Ascending aorta (tissue), 2 donors: ENCODE results near the gene INTS6L. TPM values are rescaled to one million over a fixed set of nuclear protein-coding genes. Genes with fewer than 3 reads are reported as not detected.

Experiments used
- DNase-seq, 2 donors: peaks; one replicate each; pipeline ENCODE4 v3.0.0-alpha.2; 2019; ENCODE audit warnings: low spot score in 2 of 2
- H3K27ac ChIP-seq, 2 donors: fragments of 200-600 bp; sonication (generic); one replicate each; pipeline ENCODE4 v1.5.1; 2016 to 2017; ENCODE audit warnings: mild to moderate bottlenecking in 1 of 2
- H3K27me3 ChIP-seq: fragments of 200-600 bp; sonication (generic); one replicate; pipeline ENCODE4 v1.5.1; 2017
- H3K36me3 ChIP-seq, 2 donors: fragments of 200-600 bp; sonication (generic); one replicate each; pipeline ENCODE4 v1.5.1; 2016
- H3K4me1 ChIP-seq, 2 donors: fragments of 200-600 bp; sonication (generic); one replicate each; pipeline ENCODE4 v1.5.1; 2016 to 2017; ENCODE audit warnings: mild to moderate bottlenecking in 1 of 2
- H3K4me3 ChIP-seq, 2 donors: fragments of 200-600 bp; sonication (generic); one replicate each; pipeline ENCODE4 v1.5.1; 2016 to 2017; ENCODE audit warnings: mild to moderate bottlenecking in 1 of 2
- H3K9me3 ChIP-seq, 2 donors: fragments of 200-600 bp; sonication (generic); one replicate each; pipeline ENCODE4 v1.5.1; 2016
- intact Hi-C: fragments of 100-400 bp; cut with DNase I; formaldehyde crosslinking; loops from one replicate; pipeline ENCODE4 v1.15.1; 2023
- total RNA-seq: library from RNA; depleted of rRNA; stranded (reverse); fragments of >200 nt; gene quantifications from one replicate; pipeline ENCODE4 v1.1.0, GENCODE V29; 2016
- TF ChIP-seq, protein P1 (sequence below), 3 experiments: fragments of 200-600 bp in 2 of 3; fragments of 450-650 bp in 1 of 3; sonication (generic) in 2 of 3; IDR thresholded peaks; one replicate each; pipeline ENCODE4 v1.5.1; 2016 to 2019; ENCODE audit warnings: antibody characterized with exemption in 3 of 3, mild to moderate bottlenecking in 1 of 3, moderate library complexity in 1 of 3

Gene INTS6L
- total RNA-seq, 1 donor from 2014 or later: 11.9 TPM

DNA sequence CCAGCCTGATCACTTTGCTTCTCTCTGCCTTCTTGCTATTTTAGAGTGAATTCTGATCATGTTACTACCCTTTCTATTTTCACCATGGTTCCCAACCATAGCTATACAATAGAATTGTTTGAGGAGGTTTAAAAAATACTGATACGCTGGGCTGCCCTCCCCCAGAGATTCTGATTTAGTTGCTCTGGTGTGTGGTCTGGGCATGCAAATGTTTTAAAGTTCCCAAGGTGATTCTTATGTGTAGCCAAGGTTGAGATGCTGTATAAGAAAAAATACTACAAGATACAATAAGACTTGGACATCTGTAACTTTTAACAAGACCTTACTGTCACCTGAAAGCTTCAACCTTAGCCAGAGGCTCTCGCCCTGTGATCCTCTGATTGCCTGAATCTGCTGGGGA, 22.2 kb upstream of the INTS6L start:
- no peak for DNase-seq
- intact Hi-C loops: no loop called here
- H3K36me3 ChIP-seq: no peaks in the 10 kb centered on the region
- H3K4me3 ChIP-seq: no peak overlapping the region
- H3K27me3 ChIP-seq: no peaks in the 10 kb centered on the region
- TF ChIP-seq, protein P1, sequence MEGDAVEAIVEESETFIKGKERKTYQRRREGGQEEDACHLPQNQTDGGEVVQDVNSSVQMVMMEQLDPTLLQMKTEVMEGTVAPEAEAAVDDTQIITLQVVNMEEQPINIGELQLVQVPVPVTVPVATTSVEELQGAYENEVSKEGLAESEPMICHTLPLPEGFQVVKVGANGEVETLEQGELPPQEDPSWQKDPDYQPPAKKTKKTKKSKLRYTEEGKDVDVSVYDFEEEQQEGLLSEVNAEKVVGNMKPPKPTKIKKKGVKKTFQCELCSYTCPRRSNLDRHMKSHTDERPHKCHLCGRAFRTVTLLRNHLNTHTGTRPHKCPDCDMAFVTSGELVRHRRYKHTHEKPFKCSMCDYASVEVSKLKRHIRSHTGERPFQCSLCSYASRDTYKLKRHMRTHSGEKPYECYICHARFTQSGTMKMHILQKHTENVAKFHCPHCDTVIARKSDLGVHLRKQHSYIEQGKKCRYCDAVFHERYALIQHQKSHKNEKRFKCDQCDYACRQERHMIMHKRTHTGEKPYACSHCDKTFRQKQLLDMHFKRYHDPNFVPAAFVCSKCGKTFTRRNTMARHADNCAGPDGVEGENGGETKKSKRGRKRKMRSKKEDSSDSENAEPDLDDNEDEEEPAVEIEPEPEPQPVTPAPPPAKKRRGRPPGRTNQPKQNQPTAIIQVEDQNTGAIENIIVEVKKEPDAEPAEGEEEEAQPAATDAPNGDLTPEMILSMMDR (IDR thresholded peaks at IDR 0.05): no peak
- H3K9me3 ChIP-seq: no peaks in the 10 kb centered on the region
- H3K4me1 ChIP-seq: no peaks in the 10 kb centered on the region
- no peak overlapping the region for H3K27ac ChIP-seq

DNA sequence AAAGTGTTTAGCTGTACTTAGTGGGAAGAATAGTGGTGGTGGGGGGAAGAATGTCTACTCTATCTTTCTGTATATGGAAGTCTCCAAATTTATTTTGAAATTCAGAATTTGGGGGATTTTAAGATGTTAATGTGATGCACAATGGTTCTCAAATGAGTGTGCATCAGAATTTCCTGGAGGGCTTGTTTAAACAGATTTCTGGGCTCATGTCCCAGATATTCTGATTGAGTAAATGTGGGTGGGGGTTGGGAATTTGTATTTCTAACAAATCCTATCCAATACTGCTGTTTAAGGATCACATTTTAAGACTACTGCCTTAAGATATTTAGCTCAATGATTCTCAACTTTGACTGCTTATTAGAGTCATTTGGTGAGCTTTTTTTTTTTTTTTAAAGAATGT, 15.1 kb upstream of the INTS6L start:
- Histone ChIP-seq H3K4me1 (no peaks in the 10 kb centered on the region), H3K9me3 (no peaks in the 10 kb centered on the region), H3K36me3 (no peaks in the 10 kb centered on the region), H3K27me3 (no peaks in the 10 kb centered on the region), H3K27ac (no peak overlapping the region), H3K4me3 (no peak overlapping the region)
- intact Hi-C loops: no loop called here
- TF ChIP-seq, protein P1 (IDR thresholded peaks at IDR 0.05): no peak
- no peak for DNase-seq

DNA sequence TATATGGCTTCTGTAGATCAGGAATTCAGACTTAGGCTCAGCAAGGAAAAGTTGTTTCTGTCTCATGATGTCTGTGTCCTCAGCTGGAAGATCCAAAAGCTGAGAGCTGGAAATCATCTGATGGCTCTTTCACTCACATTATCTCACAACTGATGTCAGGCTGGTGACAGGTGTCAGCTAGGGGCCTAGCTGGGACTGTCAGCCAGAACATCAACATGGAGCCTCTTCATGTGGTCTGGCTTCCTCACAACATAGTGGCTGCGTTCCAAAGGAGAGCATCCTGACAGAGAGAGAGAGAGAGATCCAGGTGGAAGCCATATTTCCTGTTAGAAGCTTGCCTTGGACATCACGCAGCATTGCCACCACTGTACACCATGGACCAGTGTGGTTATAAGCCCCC, 10.6 kb upstream of the INTS6L start:
- TF ChIP-seq, protein P1 (IDR thresholded peaks at IDR 0.05): no peak
- DNase-seq: no peak
- Histone ChIP-seq H3K4me1 (no peaks in the 10 kb centered on the region), H3K4me3 (no peak overlapping the region), H3K27ac (no peak overlapping the region), H3K27me3 (no peaks in the 10 kb centered on the region), H3K36me3 (no peaks in the 10 kb centered on the region), H3K9me3 (no peaks in the 10 kb centered on the region)
- intact Hi-C loops: no loop called here

DNA sequence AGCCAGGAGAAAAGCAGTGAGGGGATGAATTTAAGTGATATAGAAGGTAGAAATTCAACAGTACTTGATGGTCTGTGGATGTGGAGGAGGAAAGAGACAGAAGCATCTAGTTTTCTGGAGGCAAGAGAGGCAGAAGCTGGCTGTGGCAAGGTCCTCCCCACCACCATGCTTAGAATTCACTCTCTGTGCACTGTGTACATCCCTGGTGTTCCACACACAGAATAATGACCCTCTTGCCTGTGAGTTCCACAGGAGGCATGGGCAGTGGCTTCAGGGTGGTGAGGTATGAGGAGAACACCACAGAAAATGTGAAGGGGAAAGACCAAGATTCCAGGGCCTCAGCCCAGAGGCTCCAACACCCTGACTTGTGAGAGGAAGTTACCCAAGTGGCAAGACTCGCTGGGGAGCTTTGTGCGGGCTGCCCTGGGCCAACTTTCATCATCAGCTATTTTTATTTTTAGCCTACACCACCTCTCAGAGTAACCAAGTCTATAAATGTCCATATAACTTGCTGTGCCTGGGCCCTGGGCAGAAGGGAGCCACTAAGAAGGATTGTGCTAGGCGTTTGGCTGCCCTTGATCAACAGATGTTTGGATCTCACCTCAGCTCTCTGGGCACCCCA, 7.8 kb upstream of the INTS6L start:
- intact Hi-C loops: no loop called here
- Histone ChIP-seq H3K27me3 (no peaks in the 10 kb centered on the region), H3K27ac (no peak overlapping the region), H3K4me3 (no peak overlapping the region), H3K4me1 (no peaks in the 10 kb centered on the region), H3K9me3 (no peaks in the 10 kb centered on the region), H3K36me3 (no peaks in the 10 kb centered on the region)
- DNase-seq: no peak
- TF ChIP-seq, protein P1 (IDR thresholded peaks at IDR 0.05): no peak

DNA sequence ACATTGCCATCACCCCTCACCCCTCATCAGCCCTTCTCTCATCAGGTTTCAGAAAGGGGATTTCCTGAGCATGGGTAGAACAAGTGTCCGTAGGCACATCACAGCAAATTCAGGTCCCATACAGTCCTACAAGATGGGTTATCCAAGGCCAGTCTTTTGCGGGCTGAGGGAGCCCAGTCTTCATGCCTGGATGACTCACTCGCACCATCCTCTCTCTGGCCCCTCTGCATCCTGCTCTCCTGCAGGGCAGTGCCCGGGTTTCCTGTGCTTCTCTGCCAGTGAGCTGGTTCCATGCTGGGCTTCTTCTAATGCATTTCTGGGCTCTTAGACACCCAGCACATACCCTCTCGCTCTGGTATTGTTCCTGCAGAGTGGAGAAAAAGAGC, 7.3 kb upstream of the INTS6L start:
- H3K4me3 ChIP-seq: no peak overlapping the region

More for the DNA sequence above, 7.3 kb upstream of the INTS6L start:
- TF ChIP-seq, protein P1 (IDR thresholded peaks at IDR 0.05): no peak
- Histone ChIP-seq H3K36me3 (no peaks in the 10 kb centered on the region), H3K4me1 (no peaks in the 10 kb centered on the region), H3K9me3 (no peaks in the 10 kb centered on the region), H3K27ac (no peak overlapping the region), H3K27me3 (no peaks in the 10 kb centered on the region)
- intact Hi-C loops: no loop called here
- no peak for DNase-seq
